ENCODE data around the gene IL1RAP. TPM values are rescaled to one million over a fixed set of nuclear protein-coding genes. Genes with fewer than 3 reads are reported as not detected.

The IL1RAP gene
- total and polyA plus RNA-seq, 2 experiments from 2014 or later = 17.5 to 32.3 TPM

GRCh38 chr3:190532731-190533203, 18.9 kb downstream of the IL1RAP start:
- no peaks in the 10 kb centered on the region for H3K9me3 ChIP-seq (ENCODE audit: low read depth)
- H3K4me2 ChIP-seq (ENCODE audit: unreplicated experiment) = peak overlapping the region; percentile 86
- H3K4me3 ChIP-seq = no peak overlapping the region
- H2AFZ ChIP-seq = peak overlapping the region; percentile 75
- H3K9me2 ChIP-seq (ENCODE audit: insufficient read depth) = no peaks in the 10 kb centered on the region
- H3K4me1 ChIP-seq (ENCODE audit: insufficient read depth) = peaks cover 42% of the 10 kb centered on the region
- peaks cover 40% of the 10 kb centered on the region for H3F3A ChIP-seq (ENCODE audit: insufficient read depth)
- H4K20me1 ChIP-seq (ENCODE audit: insufficient read depth) = no peaks in the 10 kb centered on the region
- DNase-seq = no peak
- peaks cover 61% of the 10 kb centered on the region for H3K79me2 ChIP-seq (ENCODE audit: insufficient read depth)
- H3K27me3 ChIP-seq (replicated peaks; ENCODE audit: insufficient read depth) = no peaks in the 10 kb centered on the region
- in situ Hi-C loops (cut with MboI) = no loop called here
- TF ChIP-seq EZH2 (IDR thresholded peaks at IDR 0.05; ENCODE audit: insufficient read depth, poor library complexity, severe bottlenecking) (no peak), EZH2phosphoT487 (IDR thresholded peaks at IDR 0.05; ENCODE audit: insufficient read depth, low read depth) (no peak)
- WGBS, 2 experiments (ENCODE audit: low coverage in 1 of 2, low lambda C conversion rate in 2 of 2, missing lambda C conversion rate in 2 of 2) = 94 to 95% methylated on average over 7 of the region's 7 CpGs
- H3K36me3 ChIP-seq (ENCODE audit: low read depth) = no peaks in the 10 kb centered on the region
- peak overlapping the region; percentile 90 for H3K27ac ChIP-seq
- peak overlapping the region; percentile 69 for H3K9ac ChIP-seq

GRCh38 chr3:190533511-190534281, 19.8 kb downstream of the IL1RAP start:
- Histone ChIP-seq H3K9me3 (ENCODE audit: low read depth) (no peaks in the 10 kb centered on the region), H3K27me3 (replicated peaks; ENCODE audit: insufficient read depth) (no peaks in the 10 kb centered on the region), H3K79me2 (ENCODE audit: insufficient read depth) (peaks cover 64% of the 10 kb centered on the region), H3F3A (ENCODE audit: insufficient read depth) (peaks cover 35% of the 10 kb centered on the region), H3K27ac (peak overlapping the region; percentile 90), H3K36me3 (ENCODE audit: low read depth) (no peaks in the 10 kb centered on the region), H2AFZ (peak overlapping the region; percentile 75), H3K9me2 (ENCODE audit: insufficient read depth) (no peaks in the 10 kb centered on the region), H3K4me2 (ENCODE audit: unreplicated experiment) (peak overlapping the region; percentile 86), H3K9ac (peak overlapping the region; percentile 69), H3K4me3 (peak overlapping the region; percentile 60), H3K4me1 (ENCODE audit: insufficient read depth) (peaks cover 32% of the 10 kb centered on the region), H4K20me1 (ENCODE audit: insufficient read depth) (no peaks in the 10 kb centered on the region)
- 2% methylated on average over 13 of the region's 13 CpGs for WGBS, 2 experiments (ENCODE audit: low coverage in 1 of 2, low lambda C conversion rate in 2 of 2, missing lambda C conversion rate in 2 of 2)
- DNase-seq = peak; percentile 97
- TF ChIP-seq EZH2 (IDR thresholded peaks at IDR 0.05; ENCODE audit: insufficient read depth, poor library complexity, severe bottlenecking) (no peak), EZH2phosphoT487 (IDR thresholded peaks at IDR 0.05; ENCODE audit: insufficient read depth, low read depth) (no peak)
- in situ Hi-C loops (cut with MboI) = no loop called here

- Histone ChIP-seq H3K36me3 (ENCODE audit: low read depth) (no peaks in the 10 kb centered on the region), H3F3A (ENCODE audit: insufficient read depth) (peaks cover 35% of the 10 kb centered on the region), H4K20me1 (ENCODE audit: insufficient read depth) (no peaks in the 10 kb centered on the region), H2AFZ (peak overlapping the region; percentile 75), H3K79me2 (ENCODE audit: insufficient read depth) (peaks cover 65% of the 10 kb centered on the region), H3K4me3 (peak overlapping the region; percentile 60), H3K9me2 (ENCODE audit: insufficient read depth) (no peaks in the 10 kb centered on the region), H3K4me1 (ENCODE audit: insufficient read depth) (peaks cover 29% of the 10 kb centered on the region), H3K4me2 (ENCODE audit: unreplicated experiment) (peak overlapping the region; percentile 86), H3K27me3 (replicated peaks; ENCODE audit: insufficient read depth) (no peaks in the 10 kb centered on the region), H3K9ac (peak overlapping the region; percentile 69), H3K9me3 (ENCODE audit: low read depth) (no peaks in the 10 kb centered on the region), H3K27ac (peak overlapping the region; percentile 90)
- TF ChIP-seq EZH2phosphoT487 (IDR thresholded peaks at IDR 0.05; ENCODE audit: insufficient read depth, low read depth) (no peak), EZH2 (IDR thresholded peaks at IDR 0.05; ENCODE audit: insufficient read depth, poor library complexity, severe bottlenecking) (no peak)
- DNase-seq = peak; percentile 51
- in situ Hi-C loops (cut with MboI) = no loop called here
- WGBS, 2 experiments (ENCODE audit: low coverage in 1 of 2, low lambda C conversion rate in 2 of 2, missing lambda C conversion rate in 2 of 2) = 2% methylated on average over 4 of the region's 4 CpGs
Measured at GRCh38 chr3:190534386-190534785, 20.5 kb downstream of the IL1RAP start.

GRCh38 chr3:190534986-190535385, 21.1 kb downstream of the IL1RAP start:
- TF ChIP-seq EZH2 (IDR thresholded peaks at IDR 0.05; ENCODE audit: insufficient read depth, poor library complexity, severe bottlenecking) (no peak), EZH2phosphoT487 (IDR thresholded peaks at IDR 0.05; ENCODE audit: insufficient read depth, low read depth) (no peak)
- Histone ChIP-seq H3K4me1 (ENCODE audit: insufficient read depth) (peaks cover 29% of the 10 kb centered on the region), H3K9ac (peak overlapping the region; percentile 69), H3K9me2 (ENCODE audit: insufficient read depth) (no peaks in the 10 kb centered on the region), H3K79me2 (ENCODE audit: insufficient read depth) (peaks cover 65% of the 10 kb centered on the region), H2AFZ (peak overlapping the region; percentile 75; the same call in 1 of the 2 replicates), H3K27me3 (replicated peaks; ENCODE audit: insufficient read depth) (no peaks in the 10 kb centered on the region), H3F3A (ENCODE audit: insufficient read depth) (peaks cover 35% of the 10 kb centered on the region), H3K4me2 (ENCODE audit: unreplicated experiment) (peak overlapping the region; percentile 86), H3K27ac (peak overlapping the region; percentile 90), H4K20me1 (ENCODE audit: insufficient read depth) (no peaks in the 10 kb centered on the region), H3K9me3 (ENCODE audit: low read depth) (no peaks in the 10 kb centered on the region), H3K36me3 (ENCODE audit: low read depth) (no peaks in the 10 kb centered on the region), H3K4me3 (0 out of 2 replicates have a peak overlapping the region, but pooled peaks have one; percentile 60)
- DNase-seq = peak; percentile 20
- in situ Hi-C loops (cut with MboI) = no loop called here
- WGBS, 2 experiments (ENCODE audit: low coverage in 1 of 2, low lambda C conversion rate in 2 of 2, missing lambda C conversion rate in 2 of 2) = 92 to 93% methylated on average over 2 of the region's 2 CpGs

All from GM23248 (cell line).